HuH-7.5 (cell line): ENCODE measurements around the gene SORL1-AS1.

Experiments used
- DNase-seq: peaks from one replicate; pipeline ENCODE4 v3.0.0; 2011; ENCODE audit warnings: low spot score

Gene SORL1-AS1

DNA sequence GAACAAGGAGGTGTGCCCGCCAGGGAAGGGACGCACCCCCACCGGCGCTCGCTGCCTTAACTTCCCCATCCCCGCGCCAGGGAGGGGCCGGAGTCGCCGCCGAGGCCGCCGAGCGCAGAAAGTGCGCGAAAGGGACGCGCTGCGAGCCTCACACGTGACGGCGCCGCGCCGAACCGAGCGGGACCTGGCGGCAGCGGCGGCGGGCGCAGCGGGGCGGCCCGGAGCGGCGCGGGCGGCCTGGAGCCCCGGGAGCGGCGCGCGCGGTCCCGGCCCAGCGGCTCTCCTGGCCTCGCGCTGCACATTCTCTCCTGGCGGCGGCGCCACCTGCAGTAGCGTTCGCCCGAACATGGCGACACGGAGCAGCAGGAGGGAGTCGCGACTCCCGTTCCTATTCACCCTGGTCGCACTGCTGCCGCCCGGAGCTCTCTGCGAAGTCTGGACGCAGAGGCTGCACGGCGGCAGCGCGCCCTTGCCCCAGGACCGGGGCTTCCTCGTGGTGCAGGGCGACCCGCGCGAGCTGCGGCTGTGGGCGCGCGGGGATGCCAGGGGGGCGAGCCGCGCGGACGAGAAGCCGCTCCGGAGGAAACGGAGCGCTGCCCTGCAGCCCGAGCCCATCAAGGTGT lies 670 bp downstream of the SORL1-AS1 start, which contains the start of gene SORL1:
Gene SORL1, plus strand, starts transcription at position 329 of the 623 bp plus-strand sequence. Its CDS starts 18 bp downstream, at position 347.
- DNase-seq: peak; percentile 50

DNA sequence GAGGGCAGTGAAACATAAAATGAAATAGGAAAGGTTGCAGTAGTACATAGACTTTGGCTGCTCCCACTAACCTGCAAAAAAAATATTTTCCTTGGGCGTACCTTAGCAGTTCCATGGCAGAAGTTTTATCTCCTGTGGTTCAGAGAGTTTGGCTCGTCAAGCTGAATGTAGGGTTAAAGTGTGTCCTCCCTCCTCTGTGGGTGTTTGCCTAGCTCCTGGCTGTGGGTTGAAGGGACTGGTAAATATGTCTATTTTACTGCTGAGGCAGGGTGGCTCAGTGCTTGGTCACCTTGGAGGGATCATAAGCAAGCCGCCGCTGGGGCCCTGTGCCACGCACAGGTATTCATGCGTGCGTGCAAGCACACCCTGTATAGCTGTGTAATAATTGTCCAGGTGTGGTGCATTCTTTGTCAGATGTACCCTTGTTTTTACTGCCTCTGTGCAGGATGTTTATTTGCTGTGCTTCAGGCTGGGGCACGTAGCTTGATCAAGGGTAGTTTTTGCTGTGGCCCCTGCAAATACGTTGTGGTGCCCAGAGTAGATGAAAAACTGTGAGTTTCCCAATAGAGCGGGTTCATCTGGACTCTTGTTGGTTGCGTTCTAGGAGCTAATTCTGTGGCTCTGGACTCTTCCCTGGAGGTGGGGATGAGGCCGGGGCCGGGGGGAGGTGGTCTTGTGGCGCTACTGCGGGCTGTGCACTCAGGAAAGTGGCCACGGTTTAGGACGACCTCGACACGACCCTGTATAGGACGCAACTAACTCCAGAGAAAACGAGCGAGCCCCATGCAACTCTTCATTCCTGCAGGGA lies 1.4 kb downstream of the SORL1-AS1 start:
- DNase-seq: no peak

DNA sequence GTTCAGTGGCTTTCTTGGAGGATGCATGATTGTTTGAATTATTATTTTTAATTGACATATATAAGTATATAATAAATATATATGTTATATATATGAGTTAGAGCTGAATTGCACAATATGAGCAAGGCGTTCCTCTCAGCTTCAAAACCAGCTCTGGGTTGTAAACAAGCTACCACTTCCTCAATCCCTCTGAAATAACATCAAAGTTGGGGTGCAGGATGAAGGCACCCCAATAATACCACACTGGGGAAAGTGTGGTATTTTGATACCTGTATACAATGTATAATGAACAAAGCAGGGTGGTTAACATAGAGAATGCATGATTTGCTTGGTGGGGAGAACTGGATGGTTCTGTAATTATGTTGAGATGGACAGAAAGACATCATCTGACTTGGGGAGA lies 2.4 kb downstream of the SORL1-AS1 start:
- no peak for DNase-seq

DNA sequence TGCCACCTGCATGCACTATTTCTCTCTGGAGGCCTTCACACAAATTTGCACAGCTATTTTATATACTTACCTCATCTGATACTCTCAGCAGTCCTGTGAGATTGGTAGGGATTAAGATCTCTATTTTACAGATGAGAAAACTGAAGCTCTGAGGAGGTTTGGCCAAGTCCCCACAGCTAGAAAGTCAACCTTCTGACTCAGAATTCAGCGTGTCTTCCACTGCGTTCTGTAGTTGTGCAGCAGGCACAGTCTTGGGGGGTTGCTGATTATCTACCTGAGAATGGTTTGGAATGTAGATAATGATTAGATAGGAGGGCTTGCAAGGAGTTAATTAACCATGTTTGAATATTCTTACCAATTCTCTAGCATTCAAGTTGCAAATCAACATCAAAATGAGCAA lies 3.1 kb downstream of the SORL1-AS1 start:
- no peak for DNase-seq

DNA sequence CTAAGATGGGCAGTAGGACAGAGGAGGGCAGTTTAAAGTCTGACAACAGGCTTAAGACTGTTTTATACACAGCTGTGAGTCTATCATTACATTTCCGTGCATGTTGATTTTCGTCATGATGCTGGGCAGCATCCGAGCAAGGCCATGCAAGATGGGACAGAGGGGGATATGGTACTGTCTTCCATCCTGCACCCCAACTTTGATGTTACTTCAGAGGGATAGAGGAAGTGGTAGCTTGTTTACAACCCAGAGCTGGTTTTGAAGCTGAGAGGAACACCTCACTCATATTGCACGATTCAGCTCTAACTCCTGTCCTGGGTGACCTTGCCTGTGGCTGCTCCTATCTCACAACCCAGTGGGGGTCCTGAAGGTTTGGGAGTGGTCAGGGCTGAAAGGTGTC lies 3.6 kb downstream of the SORL1-AS1 start:
- no peak for DNase-seq

DNA sequence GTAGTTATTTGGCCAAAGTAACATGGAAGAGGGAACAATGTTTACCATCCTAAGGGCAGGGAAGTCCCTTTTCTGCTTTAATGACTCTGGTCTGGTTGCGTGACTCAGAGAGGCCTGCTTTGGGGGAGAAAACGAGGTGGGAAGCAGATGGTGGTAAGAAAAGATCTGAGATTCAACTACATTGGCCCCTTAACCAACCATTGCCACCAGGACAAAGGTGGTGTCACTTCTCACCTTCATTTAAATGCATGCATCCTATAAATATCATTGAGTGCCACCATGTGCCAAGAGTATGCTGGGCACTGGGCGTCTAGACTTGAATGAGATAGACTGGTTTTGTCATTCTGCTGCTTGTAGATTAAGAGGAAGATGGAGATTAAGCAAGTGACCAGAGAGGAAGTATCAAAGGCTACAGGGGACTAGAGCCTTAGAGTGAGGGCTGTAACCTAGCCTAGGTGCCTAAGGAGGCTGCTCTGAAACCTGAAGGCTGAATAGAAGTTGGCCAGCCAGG lies 4.3 kb downstream of the SORL1-AS1 start:
- DNase-seq: no peak

DNA sequence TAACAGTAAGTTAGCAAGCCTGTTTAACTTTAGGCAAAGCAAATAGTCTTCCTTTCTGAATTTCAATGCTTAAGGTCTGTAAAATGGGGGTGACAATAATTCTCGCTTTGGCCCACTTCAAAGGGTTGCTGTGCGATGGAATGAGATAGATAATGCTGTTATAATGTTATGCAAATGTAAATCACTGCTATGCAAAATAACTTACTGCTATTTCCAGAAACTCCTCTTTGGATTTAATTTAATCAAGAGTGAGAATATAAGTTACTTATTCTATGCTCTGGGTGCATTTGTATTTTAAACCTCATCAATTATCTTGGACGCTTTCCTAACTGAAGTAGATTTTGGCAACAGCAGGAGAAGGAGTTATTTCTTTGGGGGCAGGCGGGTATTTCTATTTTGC lies 4.8 kb downstream of the SORL1-AS1 start:
- DNase-seq: no peak

DNA sequence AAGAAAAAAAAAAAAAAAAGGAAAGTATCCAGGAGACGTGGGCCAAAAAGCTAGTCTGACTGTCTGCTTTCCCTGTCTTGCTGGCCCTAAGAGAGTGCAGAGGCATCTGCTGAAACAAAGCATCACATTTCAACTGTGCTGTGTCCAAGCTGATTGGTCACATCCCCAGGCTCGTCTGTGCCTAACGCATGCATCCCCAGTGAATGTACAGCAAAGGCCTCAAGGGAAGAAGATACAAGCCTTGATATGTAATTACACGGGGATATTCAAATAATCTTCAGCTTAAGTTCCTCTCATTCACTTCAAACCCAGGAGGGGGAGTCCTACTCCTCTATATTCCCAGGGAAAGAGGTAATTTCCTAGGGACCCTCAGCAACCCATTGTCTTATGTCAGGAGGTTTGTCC lies 6.0 kb downstream of the SORL1-AS1 start:
- DNase-seq: no peak

DNA sequence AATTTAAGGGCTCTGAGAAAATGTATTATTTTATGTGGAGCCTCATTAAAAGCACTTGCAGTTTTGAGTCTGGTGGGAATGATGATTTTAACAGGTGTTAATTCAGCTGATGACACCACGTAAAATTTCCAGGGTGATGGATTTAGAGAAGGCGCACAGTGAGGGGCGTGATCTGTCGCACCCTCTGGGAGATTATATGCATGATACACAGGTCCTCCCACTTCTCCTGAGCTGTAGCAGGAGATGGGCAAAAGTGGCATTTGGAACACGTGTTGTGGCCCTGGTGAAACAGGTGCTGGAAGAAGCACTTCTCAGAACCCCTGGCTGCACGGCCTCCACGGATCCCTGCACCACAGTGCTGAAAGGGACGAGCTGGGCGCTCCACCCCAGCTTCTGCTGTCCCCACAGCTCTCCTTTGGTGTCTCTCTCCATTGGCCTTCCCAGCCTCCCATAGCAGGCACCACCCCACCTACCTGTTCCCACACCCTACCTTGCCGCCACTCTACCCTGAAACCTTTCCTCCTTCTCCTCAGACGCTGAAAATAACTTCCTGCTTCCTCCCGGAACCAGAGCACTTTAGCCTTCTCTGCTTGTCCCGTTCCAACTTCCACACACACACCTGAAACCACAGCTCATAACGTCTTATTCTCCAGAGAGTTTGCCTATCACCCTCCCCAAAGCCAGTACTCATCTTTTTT lies 7.5 kb downstream of the SORL1-AS1 start:
- no peak for DNase-seq

DNA sequence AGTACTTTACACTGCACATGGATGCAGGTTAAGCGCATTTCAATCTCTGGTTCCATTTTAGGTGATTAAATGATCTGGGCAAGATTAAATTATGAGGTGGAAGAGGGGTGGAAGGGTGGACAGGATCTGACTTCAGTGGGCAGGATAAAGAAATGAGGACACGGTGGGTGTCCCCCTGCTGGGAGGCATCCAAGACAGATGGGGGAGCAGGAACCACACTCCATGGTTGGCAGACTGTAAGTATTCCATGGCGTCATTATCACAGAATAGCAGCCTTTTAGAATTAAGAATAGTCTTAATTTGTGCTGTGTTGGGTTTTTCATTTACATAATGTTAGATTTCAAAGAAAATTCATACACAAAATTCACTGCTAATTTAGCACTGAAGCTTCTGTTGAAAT lies 8.2 kb downstream of the SORL1-AS1 start:
- no peak for DNase-seq

DNA sequence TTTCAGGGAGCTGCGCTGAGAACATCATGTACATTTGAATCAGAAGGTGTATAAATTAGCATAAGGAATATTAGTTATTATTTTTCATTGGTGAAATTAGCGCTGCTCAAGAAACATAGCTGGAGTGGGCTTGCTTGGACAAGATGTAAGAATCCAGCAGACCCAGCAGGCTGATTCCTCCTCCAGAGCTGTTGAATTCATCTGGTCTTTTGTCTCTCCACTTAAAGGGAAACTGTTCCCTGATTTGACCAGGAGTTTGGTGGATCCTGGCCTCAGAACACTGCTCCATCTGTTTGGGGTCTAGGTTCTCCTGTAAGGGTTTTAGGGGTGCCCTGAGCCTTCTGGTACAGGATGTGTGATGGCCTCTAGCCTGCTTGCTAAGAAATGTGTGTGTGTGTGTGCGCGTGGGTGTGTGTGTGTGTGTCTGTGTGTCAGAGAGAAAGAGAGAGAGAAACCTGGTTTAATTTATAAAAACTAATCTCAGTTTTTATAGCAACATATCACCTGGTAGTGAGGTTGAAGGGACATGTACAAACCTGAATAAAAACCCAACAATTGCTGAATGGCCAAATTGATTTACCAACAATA lies 9.0 kb downstream of the SORL1-AS1 start:
- no peak for DNase-seq

DNA sequence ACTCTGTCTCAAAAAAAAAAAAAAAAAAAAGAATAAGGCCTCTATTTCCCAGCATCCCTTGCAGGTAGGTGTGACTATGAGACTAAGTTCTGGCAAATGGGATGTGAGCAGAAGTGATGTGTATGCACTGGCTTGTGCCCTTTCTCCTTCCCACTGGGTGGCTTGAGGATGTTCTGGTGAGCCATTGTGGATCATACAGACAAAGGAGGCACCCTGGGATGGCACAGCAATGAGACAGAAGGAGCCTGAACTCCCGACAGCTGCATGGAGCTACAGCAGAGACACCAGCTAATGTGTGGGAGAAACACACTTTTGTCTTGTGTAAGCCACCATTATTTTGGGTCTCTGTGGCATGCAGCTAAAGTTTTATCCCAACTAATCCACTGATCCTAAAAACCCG lies 11.2 kb downstream of the SORL1-AS1 start:
- no peak for DNase-seq

DNA sequence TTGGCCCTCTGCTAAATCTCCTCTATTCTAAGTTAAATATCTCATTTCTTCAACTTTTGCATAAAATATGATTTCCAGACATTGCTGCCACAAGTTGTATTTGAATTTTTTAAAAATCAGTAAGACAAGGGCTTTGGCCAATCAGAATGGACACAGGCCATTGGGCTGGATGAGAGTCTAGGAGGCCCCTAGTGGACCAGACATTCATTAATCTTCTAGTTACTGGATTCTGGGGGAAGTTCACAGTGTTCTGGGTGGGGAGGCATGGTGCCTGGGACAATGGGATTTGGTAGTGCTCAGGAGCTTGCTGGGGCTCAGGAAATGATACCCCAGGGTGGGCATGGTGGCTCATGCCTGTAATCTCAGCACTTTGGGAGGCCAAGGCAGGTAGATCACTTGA lies 13.0 kb downstream of the SORL1-AS1 start:
- no peak for DNase-seq

DNA sequence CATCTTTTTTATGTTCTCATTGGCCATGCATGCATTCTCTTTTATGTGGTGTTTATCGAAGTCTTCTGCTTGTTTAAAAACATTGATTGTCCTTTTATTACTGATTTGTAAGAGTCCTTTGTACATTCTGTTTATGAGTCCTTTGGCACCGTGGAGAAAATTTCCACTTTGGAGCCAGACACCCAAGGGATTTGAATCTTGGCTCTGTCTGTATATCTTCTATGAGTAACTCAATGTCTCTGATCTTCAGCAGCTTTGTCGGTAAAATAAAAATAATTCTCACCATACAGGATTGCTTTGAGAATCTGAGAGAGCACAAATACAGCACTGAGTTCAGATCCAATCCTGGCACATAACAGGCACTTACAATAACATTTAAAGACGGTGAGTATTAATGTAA lies 13.4 kb downstream of the SORL1-AS1 start:
- DNase-seq: no peak

DNA sequence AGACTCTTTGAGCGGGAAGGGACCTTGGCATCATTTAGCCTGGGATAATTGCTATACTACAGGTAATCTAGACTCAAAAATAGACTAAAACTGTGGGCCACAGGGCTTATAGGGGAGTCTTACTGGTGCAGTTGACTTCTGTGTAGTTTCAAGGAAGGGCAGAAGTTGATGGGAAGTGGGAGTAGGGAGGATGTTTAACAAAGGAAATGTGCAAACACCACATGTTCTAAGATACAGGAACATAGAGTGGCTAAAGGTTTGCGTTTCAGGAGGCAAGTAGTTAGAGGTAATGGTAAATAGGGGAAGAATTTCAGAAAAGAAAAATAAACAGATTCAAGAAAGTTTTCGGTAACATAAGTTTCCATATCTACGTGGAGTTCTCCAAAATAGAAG lies 15.1 kb downstream of the SORL1-AS1 start:
- DNase-seq: no peak

DNA sequence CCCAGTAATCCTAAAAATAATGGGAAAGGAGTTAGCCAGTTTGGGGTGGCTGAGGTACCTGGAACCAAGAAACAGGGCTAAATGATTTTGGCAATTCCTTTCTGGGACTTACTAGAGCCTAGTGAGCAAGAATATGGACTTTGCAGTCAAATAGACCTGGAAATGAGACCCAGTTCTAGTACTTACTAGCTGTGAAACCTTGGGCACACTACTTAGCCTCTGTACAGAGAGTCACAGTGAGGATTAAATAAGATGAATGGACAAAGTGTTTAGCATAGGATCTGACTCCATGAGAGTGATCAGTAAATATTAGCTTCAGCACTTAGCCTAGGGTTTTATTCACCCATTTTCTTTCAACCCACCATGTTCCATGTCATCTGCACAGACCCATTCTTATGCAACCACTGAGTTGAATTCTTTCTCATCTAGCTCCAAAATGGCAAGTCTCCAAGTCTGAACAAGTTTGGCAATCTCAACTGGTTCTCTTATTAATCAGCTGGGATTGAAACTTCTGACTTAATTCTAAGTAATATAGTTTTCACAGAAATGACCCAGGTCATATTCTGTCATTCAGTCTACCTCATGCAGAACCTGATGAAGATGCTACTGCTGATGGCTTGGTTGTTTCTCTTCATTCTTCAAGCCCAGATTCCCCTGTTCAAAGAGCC lies 15.6 kb downstream of the SORL1-AS1 start:
- DNase-seq: no peak

DNA sequence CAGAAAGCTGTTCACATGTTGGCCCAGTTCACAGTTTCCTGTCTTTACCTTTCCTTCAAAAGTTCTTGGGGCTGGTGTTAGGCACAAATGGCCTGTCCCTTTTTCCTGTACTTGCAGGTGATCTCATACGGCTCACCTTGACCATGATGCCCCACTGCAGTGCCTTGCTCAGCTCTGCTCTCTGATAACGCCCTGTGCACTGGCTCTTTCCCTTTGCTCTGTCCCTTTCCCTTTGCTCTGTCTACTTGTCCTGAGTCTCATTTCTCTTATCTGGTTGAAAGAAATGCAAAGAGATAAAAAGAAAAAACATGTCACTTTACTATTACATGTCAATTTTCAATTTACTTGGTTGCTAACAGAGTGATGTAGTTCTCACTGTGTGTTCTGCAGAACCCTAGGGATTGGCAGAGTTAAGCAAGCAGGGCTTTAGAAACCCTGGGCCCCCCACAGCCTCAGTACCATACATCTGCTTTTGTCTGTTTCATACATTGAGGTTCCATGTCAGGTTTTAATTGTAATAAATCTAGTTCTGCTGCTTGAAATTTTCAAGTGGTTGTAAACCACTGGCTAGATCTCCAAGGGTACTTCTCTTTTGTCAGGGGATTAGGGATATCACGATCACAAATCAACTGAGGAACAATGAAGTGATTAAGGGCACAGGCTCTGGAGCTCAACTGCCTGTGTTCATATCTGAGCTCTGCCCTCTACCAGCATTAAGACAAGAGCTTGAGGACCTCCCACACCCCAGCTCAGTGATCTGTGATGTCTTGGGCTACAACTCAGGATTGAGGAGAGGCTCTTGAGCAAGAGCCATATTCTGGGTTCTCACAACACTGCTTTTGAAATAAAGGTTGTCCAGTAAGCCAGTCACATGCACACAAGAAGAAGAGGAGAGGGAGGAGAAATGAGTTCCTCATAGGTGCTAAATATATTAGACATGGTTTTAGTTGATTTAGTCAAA lies 16.9 kb downstream of the SORL1-AS1 start:
- DNase-seq: no peak

DNA sequence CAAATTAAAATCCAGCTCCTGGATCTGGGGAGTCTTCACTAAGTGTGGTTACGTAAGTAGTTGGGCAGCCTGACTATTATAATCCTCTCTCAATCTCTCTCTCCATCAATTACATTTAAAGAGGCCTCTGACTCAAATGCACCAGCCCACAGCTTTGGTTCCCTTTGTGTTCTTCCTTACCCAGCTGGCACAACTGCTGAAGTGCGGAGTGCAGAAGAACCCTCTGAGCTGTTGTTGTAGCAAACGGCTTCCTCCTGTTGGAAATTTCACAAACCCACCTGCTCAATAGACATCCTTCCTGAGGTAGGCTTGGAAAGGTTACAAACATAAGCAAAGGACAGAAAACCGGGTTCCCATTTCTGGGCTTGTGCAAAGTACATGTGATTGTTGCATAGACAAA lies 17.6 kb downstream of the SORL1-AS1 start:
- DNase-seq: no peak

DNA sequence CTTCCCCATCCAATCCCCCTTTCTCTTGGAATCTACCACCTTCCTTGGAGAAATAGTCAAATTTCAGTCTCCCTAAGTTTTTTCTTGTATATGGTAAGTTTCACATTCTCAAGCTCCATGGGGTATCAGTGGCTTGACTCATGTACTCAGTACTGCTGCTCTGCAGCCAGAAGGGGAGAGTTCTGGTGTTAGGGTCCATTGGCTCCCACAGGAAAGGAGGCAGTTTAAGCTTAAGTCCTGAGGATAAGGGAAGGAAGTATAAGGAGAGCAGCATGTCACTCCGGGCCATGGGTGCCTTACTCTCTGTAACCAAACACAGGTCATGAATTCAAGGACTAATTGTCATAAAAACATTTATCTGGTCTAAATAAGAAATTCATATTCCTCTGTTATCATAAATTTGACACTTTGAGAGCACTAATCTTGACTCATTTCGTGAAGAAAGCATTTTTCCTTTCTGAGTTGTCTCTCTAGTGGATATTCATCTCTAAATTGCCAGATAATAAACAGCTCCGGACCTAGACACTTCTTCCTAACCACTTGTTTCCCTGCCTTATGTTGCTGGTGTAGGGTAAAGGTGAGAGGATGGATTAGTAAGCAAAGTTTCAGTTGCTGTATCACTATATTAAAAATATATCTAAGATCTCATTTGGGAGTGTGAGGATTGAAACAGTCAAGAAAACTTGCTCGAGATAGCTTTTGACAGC lies 20.8 kb downstream of the SORL1-AS1 start:
- DNase-seq: no peak

DNA sequence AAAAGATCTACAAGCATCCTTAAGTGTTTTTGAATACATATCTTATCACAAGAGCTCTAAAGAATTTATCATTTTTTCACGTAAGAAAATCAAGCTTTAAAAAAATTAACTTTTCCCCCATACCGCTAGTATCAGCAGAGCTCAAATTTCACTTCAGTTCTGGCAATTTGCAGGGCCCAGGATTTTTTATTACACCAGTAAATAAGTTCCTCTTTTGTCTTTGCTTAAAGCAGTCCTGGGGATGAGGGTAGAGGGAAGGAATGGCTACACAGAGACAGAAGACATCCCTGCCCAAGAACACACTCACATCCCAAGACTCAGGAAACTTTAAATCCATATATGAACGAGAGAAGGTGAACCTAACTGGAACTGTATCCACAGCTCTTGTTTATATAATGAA lies 23.2 kb downstream of the SORL1-AS1 start:
- DNase-seq: no peak
